AG04449 (cell line): ENCODE results near the gene GSDMA.

Experiments
- CTCF ChIA-PET: fragments of 350-600 bp; formaldehyde crosslinking; extraction: SDS; loops from one replicate; lab custom pipeline; 2021; ENCODE audit warnings: antibody characterized with exemption; lab: Yijun Ruan, JAX
- POLR2A ChIA-PET: fragments of 400-600, 350-600 bp; formaldehyde crosslinking; extraction: SDS; loops from one replicate; lab custom pipeline; 2020; ENCODE audit warnings: antibody characterized with exemption, inconsistent platforms; lab: Yijun Ruan, JAX
- DNase-seq: peaks from one replicate; pipeline ENCODE4 v3.0.0-alpha.2; 2010; ENCODE audit warnings: low read depth, low spot score
- H3K4me3 ChIP-seq: 2 replicates; pipeline ENCODE4 v1.5.1; 2011; ENCODE audit warnings: low read depth, mild to moderate bottlenecking, control low read depth, low read length
- CTCF ChIP-seq: IDR thresholded peaks from one replicate; pipeline ENCODE4 v1.5.1; 2011; ENCODE audit warnings: mild to moderate bottlenecking, moderate library complexity, low read length, control low read depth, inconsistent platforms; ENCODE audit not compliant: insufficient read depth; ENCODE audit errors: missing control alignments

Gene GSDMA

GRCh38 chr17:39960524-39961041 is 2.2 kb upstream of the GSDMA start:
- ChIA-PET CTCF (interaction anchor here (1.5 to 18.6 kb wide), 4 partner anchors 15 to 88 kb away, joined by 4 to 450 read pairs (median 16); partner anchors contain the start of gene PSMD3), POLR2A (no interaction called here)
- H3K4me3 ChIP-seq = no peak overlapping the region
- no peak for TF ChIP-seq CTCF
- no peak for DNase-seq

GRCh38 chr17:39963829-39964228 is 1.0 kb downstream of the GSDMA start:
- H3K4me3 ChIP-seq = no peak overlapping the region
- DNase-seq = no peak
- TF ChIP-seq CTCF = no peak
- POLR2A ChIA-PET = no interaction called here
- CTCF ChIA-PET = interaction anchor here (18.6 to 23.7 kb wide), 2 partner anchors 4 to 12 kb away, joined by 450 read pairs; partner anchors contain the start of genes GSDMA and PSMD3

- CTCF ChIA-PET = interaction anchor here (18.6 to 23.7 kb wide), 2 partner anchors 5 to 10 kb away, joined by 450 read pairs; partner anchors contain the start of genes GSDMA and PSMD3
- POLR2A ChIA-PET = interaction anchor here (0.6 kb wide), 1 partner anchor 10 kb away, joined by 5 read pairs; no protein-coding TSS in a partner anchor
- DNase-seq = no peak
- TF ChIP-seq CTCF = no peak
- no peak overlapping the region for H3K4me3 ChIP-seq
Observed at GRCh38 chr17:39965017-39965699, 2.4 kb downstream of the GSDMA start.

GRCh38 chr17:39966771-39967170 is 4.0 kb downstream of the GSDMA start:
- no peak for DNase-seq

GRCh38 chr17:39968761-39969160 is 6.0 kb downstream of the GSDMA start:
- ChIA-PET POLR2A (interaction anchor here (0.9 kb wide), 1 partner anchor 12 kb away, joined by 3 read pairs; the partner anchor contains the start of gene PSMD3), CTCF (interaction anchor here (1.8 to 23.7 kb wide), 3 partner anchors 7 to 96 kb away, joined by 6 to 450 read pairs (median 450); partner anchors contain the start of genes GSDMA and PSMD3)
- no peak overlapping the region for H3K4me3 ChIP-seq
- no peak for DNase-seq
- no peak for TF ChIP-seq CTCF

More at GRCh38 chr17:39966771-39967170, 4.0 kb downstream of the GSDMA start:
- ChIA-PET CTCF (interaction anchor here (18.6 to 23.7 kb wide), 2 partner anchors 7 to 9 kb away, joined by 450 read pairs; partner anchors contain the start of genes GSDMA and PSMD3), POLR2A (no interaction called here)
- H3K4me3 ChIP-seq = no peak overlapping the region
- no peak for TF ChIP-seq CTCF

GRCh38 chr17:39969375-39969774 is 6.6 kb downstream of the GSDMA start:
- ChIA-PET CTCF (interaction anchor here (1.8 to 23.7 kb wide), 3 partner anchors 6 to 96 kb away, joined by 6 to 450 read pairs (median 450); partner anchors contain the start of genes GSDMA and PSMD3), POLR2A (no interaction called here)
- DNase-seq = no peak
- H3K4me3 ChIP-seq = no peak overlapping the region
- no peak for TF ChIP-seq CTCF
